Glutamatergic neuron (in vitro differentiated cells): Measurements from ENCODE around the gene FAM118A. TPM values are rescaled to one million over a fixed set of nuclear protein-coding genes. Genes with fewer than 3 reads are reported as not detected.

Source experiments
- DNase-seq: peaks from one replicate; pipeline ENCODE4 v3.0.0; 2022
- H3K27ac Mint-ChIP-seq: one replicate; pipeline ENCODE4 v1.8.0; 2020; ENCODE audit warnings: mild to moderate bottlenecking, mixed read lengths, inconsistent platforms; ENCODE audit not compliant: unreplicated experiment
- H3K27me3 Mint-ChIP-seq: one replicate; pipeline ENCODE4 v1.8.0; 2020; ENCODE audit warnings: mild to moderate bottlenecking, moderate library complexity, mixed read lengths, inconsistent platforms; ENCODE audit not compliant: unreplicated experiment
- H3K36me3 Mint-ChIP-seq: one replicate; pipeline ENCODE4 v1.8.0; 2020; ENCODE audit warnings: mild to moderate bottlenecking, mixed read lengths, inconsistent platforms; ENCODE audit not compliant: unreplicated experiment
- H3K4me1 Mint-ChIP-seq: one replicate; pipeline ENCODE4 v1.8.0; 2020; ENCODE audit warnings: mild to moderate bottlenecking, low read depth, mixed read lengths, inconsistent platforms; ENCODE audit not compliant: unreplicated experiment
- H3K4me3 Mint-ChIP-seq: one replicate; pipeline ENCODE4 v1.8.0; 2020; ENCODE audit warnings: mild to moderate bottlenecking, mixed read lengths, inconsistent platforms; ENCODE audit not compliant: unreplicated experiment
- H3K9me3 Mint-ChIP-seq: one replicate; pipeline ENCODE4 v1.8.0; 2020; ENCODE audit warnings: mild to moderate bottlenecking, moderate library complexity, mixed read lengths, inconsistent platforms; ENCODE audit not compliant: unreplicated experiment
- CTCF ChIP-seq: fragments of 200-600 bp; sonication (generic); IDR thresholded peaks from one replicate; pipeline ENCODE4 v1.5.0; 2021; ENCODE audit not compliant: partially characterized antibody, unreplicated experiment
- total RNA-seq: library from RNA; stranded (reverse); fragmentation: NEBNext Ultra II Directional; extraction: Animal tissue kit (Norgen Biotek cat#: 25700); gene quantifications from one replicate; pipeline ENCODE4 v1.2.1, GENCODE V29; 2021; ENCODE audit not compliant: unreplicated experiment

FAM118A gene
- total RNA-seq, 1 donor from 2014 or later, result 28.0 TPM

GRCh38 chr22:45334528-45334927, 24.8 kb downstream of the FAM118A start:
- Mint-ChIP-seq H3K4me3 (no peak overlapping the region), H3K4me1 (peaks cover 9% of the 10 kb centered on the region), H3K36me3 (no peaks in the 10 kb centered on the region), H3K27ac (no peak overlapping the region), H3K27me3 (peaks cover 6% of the 10 kb centered on the region), H3K9me3 (peaks cover 9% of the 10 kb centered on the region)
- no peak for DNase-seq
- TF ChIP-seq CTCF, result no peak

GRCh38 chr22:45335021-45335818, 25.5 kb downstream of the FAM118A start:
- Mint-ChIP-seq H3K36me3 (no peaks in the 10 kb centered on the region), H3K4me1 (peaks cover 7% of the 10 kb centered on the region), H3K9me3 (peaks cover 2% of the 10 kb centered on the region), H3K27ac (no peak overlapping the region), H3K4me3 (no peak overlapping the region), H3K27me3 (peaks cover 1% of the 10 kb centered on the region)
- DNase-seq, result peak; percentile 42
- peak; percentile 22 for TF ChIP-seq CTCF

GRCh38 chr22:45335854-45336522, 26.3 kb downstream of the FAM118A start:
- no peak overlapping the region for H3K4me3 Mint-ChIP-seq
- no peaks in the 10 kb centered on the region for H3K36me3 Mint-ChIP-seq
- peaks cover 1% of the 10 kb centered on the region for H3K9me3 Mint-ChIP-seq
- H3K4me1 Mint-ChIP-seq, result peaks cover 5% of the 10 kb centered on the region
- no peak overlapping the region for H3K27ac Mint-ChIP-seq
- DNase-seq, result no peak
- H3K27me3 Mint-ChIP-seq, result peaks cover 1% of the 10 kb centered on the region
- TF ChIP-seq CTCF, result no peak

- no peak for DNase-seq
- Mint-ChIP-seq H3K9me3 (peaks cover 1% of the 10 kb centered on the region), H3K4me1 (no peaks in the 10 kb centered on the region), H3K27me3 (peaks cover 1% of the 10 kb centered on the region), H3K4me3 (no peak overlapping the region), H3K36me3 (no peaks in the 10 kb centered on the region), H3K27ac (no peak overlapping the region)
- no peak for TF ChIP-seq CTCF
Observed at GRCh38 chr22:45336971-45337431, 27.3 kb downstream of the FAM118A start.

- no peaks in the 10 kb centered on the region for H3K4me1 Mint-ChIP-seq
- H3K4me3 Mint-ChIP-seq, result no peak overlapping the region
- H3K9me3 Mint-ChIP-seq, result peaks cover 1% of the 10 kb centered on the region
- H3K27me3 Mint-ChIP-seq, result peaks cover 1% of the 10 kb centered on the region
- H3K36me3 Mint-ChIP-seq, result no peaks in the 10 kb centered on the region
- no peak overlapping the region for H3K27ac Mint-ChIP-seq
- no peak for TF ChIP-seq CTCF
- DNase-seq, result no peak
Observed at GRCh38 chr22:45337536-45337935, 27.8 kb downstream of the FAM118A start.
